GM21390 (cell line): Measurements from ENCODE around the gene IGFL2.
"Not testable (repeated sequence)": the region's sequence is repeated elsewhere in the genome, so short reads cannot be mapped to it uniquely, and the experiment has no call there.

Source experiments
- ATAC-seq: cut with Tn5 transposase; IDR thresholded peaks from one replicate; pipeline ENCODE4 v1.9.1; 2021; ENCODE audit not compliant: unreplicated experiment

Gene IGFL2

DNA sequence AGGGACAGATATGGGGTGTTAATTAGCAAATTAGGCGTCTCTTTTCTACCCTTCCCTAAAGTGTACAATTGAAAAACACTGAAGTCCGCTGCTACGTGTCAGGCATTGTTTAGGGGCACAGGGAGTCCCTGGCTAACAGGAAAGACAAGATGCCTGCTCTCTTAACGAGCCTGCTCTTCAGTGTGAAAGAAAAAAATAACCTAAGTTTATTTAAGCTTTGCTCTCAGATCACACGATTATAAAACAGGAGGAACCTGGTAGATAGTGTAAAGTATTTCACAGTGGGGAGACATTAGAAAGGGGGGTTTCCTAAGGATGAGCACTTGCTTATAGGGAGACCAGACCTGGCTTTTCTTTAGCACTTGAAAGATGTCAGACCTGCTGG lies 38.7 kb downstream of the IGFL2 start:
- no peak for ATAC-seq

DNA sequence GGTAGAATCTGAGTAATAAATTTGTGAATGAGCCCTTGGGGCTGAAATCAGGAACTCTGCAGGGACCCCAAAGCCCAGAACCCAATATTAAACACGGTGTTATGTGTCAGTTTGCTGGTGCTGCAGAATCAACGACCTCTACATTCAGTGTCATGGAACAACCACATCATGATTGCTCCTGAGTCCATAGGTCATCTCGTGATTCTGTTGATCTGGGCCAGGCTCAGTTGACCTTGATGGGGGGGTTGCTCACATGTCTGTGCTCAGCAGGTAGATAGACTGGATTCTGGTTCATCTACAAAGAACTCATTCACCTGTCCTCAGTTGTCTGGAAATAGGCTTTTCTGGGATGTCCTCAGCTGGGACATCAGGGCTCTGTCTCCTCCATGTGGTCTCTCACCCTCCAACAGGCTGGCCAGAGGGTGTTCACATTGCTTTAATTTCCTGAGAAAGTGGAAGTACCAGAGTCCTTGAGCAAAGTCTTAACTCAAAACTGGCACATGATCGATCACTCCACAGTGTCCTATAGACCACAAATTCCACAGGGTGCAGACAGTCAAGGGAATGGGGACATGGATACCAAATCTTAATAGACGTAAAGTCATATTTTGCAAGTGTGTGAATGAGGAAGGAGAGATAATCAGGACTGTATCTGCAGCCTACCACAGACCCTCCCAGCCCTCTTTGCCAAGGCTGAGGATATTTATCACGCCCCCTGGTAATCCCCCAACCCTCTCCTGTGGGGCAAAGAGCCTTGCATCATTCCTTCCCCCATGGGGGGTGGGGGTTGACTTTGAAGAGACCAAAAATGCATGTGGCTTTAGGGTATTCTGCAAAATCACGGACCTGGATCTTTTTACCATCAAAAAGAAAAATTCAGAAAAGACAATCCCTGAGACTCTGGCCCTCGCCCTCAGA lies 42.2 kb downstream of the IGFL2 start:
- no peak for ATAC-seq

DNA sequence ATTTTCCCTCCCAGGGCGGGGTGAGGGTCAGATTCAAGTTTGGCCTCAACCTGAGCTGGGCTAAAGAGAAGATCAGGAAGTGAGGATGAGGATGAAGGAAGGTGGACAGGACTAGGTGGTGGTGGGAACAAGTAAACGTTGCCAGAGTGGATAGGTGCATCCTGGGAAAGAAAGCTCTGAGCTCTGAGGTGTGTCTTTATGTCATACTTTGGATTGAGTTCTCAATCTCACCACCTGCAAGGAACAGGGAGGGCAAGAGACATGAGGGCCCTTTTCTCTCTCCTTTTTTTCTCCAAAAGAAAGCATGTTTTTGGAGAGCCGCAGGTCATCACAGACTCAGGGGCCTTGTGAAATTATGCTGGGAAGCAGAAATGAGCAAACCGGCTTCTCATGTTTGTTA lies 43.3 kb downstream of the IGFL2 start:
- ATAC-seq = no peak

- ATAC-seq = no peak
These were observed 43.9 kb downstream of the IGFL2 start for GRCh38 chr19:46191972-46192371.

- ATAC-seq = not testable (repeated sequence)
These were observed 44.6 kb downstream of the IGFL2 start for GRCh38 chr19:46192626-46192991.

GRCh38 chr19:46192992-46193650 lies 45.1 kb downstream of the IGFL2 start:
- no peak for ATAC-seq

DNA sequence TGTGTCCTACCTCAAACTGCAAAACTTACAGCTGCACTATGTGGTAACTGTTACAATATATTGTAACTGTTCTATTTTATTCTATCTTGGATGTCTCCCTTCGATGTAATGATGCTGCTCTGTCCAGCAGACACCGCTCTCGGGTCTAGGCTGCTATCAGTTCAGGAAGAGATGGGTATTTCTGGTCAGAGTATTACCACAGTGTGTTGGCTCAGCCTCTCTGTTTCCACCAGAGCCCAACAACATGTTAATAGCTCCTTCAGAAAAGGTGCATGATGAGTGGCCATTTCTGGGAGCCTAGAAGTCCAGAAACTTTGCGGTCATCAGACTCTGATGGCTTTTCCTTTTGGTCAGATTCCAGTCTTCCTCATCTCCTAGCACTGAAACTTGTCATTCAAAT lies 45.6 kb downstream of the IGFL2 start:
- no peak for ATAC-seq

- no peak for ATAC-seq
These were observed 47.1 kb downstream of the IGFL2 start for GRCh38 chr19:46195104-46195503.

GRCh38 chr19:46195919-46196318 lies 47.9 kb downstream of the IGFL2 start:
- ATAC-seq = not testable (repeated sequence)

DNA sequence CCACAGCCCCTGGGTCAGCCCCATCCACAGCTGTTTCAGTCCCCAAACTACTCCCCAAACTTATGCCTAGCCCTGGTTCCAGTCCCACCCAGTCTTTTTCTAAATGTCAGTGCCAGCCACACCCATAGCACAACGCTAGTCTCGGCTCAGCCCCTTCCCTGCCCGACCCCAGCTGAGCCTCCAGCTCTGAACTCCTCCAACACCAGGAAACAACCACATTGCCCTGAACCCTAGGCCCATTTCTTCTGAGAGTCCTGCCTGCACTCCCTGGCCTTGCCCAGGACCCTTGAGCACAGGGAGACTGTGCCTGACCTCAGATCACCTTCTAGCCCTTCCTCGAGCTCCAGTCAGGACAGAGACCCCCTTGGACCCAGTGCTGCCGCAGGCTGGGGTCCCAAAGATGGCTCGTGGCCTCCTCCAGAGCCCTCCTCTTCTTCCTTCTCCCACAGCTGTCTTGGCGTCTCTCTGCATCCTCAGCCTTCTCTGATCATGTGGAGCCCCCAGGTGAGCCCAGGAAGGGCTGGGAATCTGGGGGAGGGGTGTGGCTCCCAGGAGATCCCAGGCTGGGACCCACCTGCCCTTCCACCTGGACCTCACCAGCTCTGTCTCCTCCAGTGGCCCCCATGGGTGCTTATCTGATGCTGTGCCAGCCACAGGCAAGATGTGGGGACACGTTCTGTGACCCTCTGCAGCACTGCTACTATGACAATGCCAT lies 48.5 kb downstream of the IGFL2 start:
- no peak for ATAC-seq

- ATAC-seq = no peak
These were observed 49.5 kb downstream of the IGFL2 start for GRCh38 chr19:46197314-46198070.

GRCh38 chr19:46198756-46199155 lies 50.7 kb downstream of the IGFL2 start:
- no peak for ATAC-seq

DNA sequence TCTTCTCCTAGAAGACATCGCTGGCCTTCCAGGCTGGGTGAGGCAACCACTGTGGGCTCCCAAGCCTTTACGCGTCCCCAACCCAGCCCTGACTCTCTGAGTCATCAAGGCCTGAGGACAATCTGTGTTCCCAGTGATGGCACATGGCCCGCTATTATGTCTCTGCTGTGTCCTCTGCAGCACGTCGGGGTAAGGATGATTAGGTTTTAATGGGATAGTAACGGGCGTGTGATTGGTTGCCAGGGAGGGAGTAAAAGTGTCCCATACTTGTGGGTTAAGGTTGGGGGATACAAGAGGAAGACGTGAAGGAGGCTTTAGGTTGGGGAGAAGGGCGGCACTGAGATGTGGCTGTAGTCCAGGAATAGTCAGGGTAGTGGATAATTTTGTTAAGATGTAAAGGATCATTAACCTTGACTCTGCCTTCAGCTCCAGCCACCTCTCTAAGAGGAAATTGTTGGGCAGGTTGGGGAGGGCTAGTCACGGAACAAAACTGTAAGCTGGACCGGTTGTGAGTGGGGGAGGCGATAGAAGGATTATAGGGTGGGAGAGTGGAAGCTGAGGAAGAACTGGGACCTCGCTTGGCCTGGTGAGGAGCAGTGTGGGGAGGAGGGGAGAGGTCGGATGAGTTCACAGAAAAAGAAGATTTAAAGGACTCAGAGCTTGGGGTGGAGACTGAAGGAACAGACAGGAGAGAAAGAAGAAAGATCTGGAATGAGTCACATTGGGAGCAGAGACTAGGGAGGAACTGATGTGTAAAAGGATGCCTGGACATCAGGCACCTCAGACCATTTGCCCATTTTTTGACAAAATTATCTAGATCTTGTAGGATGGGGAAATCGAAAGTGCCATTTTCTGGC lies 53.6 kb downstream of the IGFL2 start:
- ATAC-seq = no peak

- no peak for ATAC-seq
These were observed 54.4 kb downstream of the IGFL2 start for GRCh38 chr19:46202426-46202825.

- ATAC-seq = no peak
These were observed 55.1 kb downstream of the IGFL2 start for GRCh38 chr19:46202872-46203860.

- no peak for ATAC-seq
These were observed 56.0 kb downstream of the IGFL2 start for GRCh38 chr19:46204008-46204407.

GRCh38 chr19:46205183-46205984 lies 57.3 kb downstream of the IGFL2 start:
- no peak for ATAC-seq

DNA sequence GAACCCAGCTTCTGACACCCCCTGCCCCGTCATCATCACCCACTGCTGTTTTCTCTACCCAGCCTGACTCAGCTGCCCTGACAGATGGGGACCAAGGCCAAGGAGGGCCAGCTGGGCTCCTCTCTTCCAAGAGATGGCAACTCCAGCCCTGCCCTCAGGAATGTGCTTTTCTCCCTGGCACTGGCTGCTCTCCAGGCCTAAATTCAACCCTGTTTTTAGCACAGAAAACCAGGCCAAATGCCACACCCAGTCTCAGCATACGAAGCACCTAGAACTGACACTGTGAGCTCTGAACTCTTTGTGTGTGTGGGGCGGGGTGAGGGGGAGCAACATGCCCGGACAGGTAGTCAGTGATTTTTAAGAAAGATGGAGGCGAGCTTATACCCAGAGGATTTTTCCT lies 58.1 kb downstream of the IGFL2 start:
- ATAC-seq = no peak
